HG02798 (cell line): Measurements from ENCODE around the gene CXCL6.

ENCODE experiments used
- ATAC-seq: cut with Tn5 transposase; IDR thresholded peaks from one replicate; pipeline ENCODE4 v1.9.1; 2021; ENCODE audit warnings: mild to moderate bottlenecking; ENCODE audit not compliant: unreplicated experiment, poor library complexity

Gene CXCL6

DNA sequence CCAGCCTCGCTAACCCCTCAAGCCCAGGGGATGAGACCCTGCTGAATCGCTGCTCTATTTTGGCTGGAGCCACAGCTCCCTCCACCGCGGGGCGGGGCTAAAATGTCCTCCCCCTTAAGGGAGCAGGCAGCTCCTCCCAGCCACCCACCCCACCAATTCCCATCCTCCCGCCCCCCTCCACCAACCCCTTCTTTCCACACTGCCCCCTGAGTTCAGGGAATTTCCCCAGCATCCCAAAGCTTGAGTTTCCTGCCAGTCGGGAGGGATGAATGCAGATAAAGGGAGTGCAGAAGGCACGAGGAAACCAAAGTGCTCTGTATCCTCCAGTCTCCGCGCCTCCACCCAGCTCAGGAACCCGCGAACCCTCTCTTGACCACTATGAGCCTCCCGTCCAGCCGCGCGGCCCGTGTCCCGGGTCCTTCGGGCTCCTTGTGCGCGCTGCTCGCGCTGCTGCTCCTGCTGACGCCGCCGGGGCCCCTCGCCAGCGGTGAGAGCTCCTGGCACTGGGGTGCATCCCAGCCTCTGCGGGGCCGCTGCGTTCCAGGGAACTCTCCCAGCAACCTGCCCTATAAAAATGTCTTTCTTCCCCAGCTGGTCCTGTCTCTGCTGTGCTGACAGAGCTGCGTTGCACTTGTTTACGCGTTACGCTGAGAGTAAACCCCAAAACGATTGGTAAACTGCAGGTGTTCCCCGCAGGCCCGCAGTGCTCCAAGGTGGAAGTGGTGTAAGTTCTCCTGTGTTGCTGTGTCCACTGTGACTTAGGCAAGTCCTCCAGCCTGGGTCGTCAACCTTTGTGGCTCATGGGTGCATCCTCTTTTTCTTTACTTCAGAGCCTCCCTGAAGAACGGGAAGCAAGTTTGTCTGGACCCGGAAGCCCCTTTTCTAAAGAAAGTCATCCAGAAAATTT, at the start of gene CXCL6:
Gene CXCL6 (plus strand): TSS at position 306 of the 907 bp plus-strand sequence. CDS start 73 bp downstream, at position 379.
- ATAC-seq = no peak

DNA sequence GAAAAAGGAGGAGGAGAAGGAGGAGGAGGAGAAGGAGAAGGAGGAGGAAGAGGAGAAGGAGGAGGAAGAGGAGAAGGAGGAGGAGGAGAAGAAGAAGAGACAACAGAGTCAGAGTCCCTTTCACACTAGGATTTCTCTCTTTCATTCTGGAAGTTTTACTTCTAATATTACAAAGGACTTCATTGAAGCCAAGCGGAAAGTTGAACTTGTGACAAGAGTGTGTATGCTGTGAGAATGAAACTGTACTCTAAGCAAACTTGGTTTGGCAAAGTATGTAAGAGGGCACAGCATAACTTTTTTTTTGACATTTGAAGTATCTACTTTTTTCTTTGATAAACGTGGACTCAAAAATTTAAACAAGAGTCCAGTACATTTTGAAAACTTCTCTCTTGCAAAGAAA, 48.1 kb upstream of the CXCL6 start:
- no peak for ATAC-seq

DNA sequence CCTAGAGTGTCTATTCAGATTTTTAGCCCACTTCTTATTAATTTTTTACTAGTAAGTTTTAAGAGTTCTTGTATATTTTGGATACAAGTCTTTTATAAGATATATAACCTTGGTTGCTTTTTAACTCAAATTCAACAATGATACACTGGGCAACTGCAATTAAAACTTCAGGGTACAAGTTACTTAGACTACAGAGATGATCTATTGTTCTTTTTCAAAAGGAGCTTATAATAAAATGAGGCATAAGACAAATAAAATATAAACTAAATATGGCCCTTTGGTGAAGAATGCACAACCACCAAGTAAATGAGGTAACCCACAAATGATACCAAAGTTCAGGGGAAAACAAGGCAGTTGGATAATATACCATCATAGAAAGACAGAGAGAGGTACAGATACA, 37.6 kb upstream of the CXCL6 start:
- ATAC-seq = no peak

DNA sequence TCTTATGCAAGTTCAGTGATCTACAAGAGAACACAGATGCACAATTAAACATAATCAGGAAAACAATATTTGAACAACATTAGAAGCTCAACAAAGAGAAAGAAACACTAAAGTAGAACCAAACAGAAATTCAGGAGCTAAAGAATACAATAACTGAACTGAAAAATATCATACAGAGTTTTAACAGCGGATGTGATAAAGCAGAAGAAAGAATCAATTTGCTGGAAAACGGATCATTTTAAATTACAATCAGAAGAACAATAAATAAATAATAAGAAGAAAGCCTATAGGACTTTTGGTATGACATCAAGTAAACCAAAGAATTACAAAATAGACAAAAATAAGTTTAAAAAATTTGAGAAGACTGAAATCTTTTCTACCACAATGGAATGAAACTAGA, 36.3 kb upstream of the CXCL6 start:
- ATAC-seq = no peak

DNA sequence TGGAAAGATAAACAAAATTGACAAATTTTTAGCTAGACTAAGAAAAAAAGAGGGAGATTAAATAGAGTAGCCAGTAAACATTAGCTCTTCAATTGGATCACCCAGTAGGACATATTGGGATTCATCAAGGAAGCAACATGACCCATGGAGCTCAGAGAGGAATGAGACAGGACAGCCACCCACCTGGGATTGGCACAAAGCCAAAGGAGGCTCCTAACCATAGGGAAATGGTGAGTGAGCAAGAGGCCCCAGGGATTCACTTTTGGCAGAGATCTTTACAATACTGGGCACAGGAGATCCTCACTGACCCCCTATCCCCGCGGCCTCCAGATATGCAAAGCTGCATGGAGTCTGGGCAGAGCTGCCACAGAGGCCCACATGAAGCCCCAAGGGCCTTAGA, 34.8 kb upstream of the CXCL6 start:
- ATAC-seq = no peak

DNA sequence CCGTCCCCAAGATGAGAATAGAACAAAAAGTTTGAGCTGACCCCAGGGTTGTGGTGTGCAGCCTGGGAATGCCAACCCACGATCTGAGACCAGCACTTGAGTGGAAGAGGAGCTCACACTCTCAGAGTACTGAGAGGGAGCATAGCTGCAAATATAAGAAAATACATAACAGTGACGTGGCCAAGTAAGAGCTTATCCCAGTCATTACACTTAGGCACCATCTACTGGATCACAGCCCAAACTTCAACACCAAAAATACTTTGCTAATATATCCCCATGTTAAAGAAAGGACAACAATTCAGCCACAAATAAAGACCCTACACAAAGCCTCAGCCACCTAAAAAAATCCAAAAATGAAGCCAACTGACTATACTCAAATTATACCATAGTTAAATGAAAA, 33.3 kb upstream of the CXCL6 start:
- no peak for ATAC-seq

DNA sequence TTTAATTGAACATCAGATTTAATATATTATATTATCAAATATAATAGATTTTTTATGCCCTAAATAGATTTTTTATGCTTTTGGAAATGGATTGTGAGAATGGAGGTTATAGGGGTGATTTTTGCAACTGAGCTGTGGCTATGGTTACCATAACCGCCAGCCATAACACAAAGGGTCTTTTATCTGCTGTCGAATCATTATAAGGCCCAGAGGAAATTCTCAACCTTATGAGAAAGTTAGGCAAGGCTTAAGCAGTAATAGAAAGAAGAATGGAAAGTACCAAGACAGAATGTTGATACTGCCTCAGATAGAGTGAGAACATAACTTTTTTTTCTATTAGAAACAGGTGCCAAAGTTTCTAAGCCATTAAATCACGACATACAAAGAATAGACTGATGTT, 26.3 kb upstream of the CXCL6 start:
- ATAC-seq = no peak

DNA sequence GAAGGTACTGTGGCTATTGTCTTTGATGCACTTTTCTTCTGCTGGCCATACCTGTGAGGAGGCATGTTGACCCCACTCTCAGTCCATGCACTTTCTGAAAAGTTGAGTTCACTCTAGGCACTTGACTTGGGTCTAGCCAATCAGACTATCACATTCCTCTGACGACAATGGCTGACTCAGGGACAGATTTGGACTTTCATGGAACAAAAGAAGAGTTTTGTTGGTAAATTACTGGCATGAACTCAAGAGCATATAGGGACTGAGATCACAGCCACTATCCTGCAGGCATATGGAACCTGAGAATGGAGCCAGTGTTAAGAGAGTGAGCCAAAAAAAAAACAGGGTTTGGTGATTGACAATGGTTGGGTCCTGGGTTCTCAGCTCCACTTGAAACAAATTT, 24.6 kb upstream of the CXCL6 start:
- ATAC-seq = no peak

DNA sequence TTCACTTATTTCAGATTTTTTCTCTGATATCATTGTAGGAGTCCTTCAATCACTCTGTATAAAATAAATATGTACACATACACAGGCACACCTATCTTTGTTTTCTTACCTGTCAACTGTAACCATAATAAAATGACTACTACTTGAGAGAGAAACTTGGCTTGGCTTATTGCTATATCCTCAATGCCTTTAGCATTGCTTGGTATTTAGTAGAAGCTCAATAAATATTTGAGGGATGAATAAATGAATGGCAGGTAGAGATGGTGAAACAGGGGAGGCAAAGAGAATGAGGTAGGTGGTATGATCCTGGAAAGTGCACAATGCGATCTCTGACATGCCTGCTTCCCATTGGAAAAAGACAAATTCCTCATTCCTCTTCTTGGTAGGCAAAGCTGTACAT, 21.8 kb upstream of the CXCL6 start:
- no peak for ATAC-seq

DNA sequence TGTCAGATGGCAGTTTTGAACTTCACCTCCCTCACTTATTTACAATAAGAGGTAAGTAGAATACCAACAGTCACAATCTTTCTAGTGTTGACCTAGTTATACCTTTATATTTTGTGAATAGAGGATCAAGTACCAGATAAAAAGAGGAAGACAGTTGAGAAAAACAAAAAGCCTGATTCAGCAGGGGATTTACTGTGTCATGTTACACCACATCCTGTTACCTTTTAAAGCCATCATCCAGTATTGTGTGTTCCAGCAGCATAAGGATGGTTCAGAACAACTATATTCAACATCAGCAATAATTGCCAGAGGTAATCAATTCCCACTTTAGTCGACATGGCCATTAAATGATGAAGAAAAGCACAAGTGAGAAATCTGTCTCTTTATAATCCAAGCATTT, 21.3 kb upstream of the CXCL6 start:
- no peak for ATAC-seq

DNA sequence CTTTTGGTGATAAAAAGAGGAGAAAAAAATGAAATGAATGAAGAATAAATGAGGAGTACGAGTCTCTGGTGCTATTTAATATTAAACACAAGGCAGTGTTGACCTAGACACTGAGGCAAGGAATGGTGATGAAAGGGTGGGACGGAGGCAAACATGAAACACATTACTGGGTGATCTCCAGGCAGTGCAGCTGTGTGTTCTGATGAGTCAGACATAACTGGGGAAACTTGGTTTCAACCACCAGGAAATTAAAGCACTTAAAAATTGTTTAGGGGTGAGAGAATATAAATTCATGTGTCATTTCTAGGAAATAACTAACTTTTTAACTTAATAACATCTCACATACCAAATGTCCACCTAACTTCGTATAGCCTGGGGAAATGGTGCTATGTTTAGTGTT, 19.7 kb upstream of the CXCL6 start:
- no peak for ATAC-seq

DNA sequence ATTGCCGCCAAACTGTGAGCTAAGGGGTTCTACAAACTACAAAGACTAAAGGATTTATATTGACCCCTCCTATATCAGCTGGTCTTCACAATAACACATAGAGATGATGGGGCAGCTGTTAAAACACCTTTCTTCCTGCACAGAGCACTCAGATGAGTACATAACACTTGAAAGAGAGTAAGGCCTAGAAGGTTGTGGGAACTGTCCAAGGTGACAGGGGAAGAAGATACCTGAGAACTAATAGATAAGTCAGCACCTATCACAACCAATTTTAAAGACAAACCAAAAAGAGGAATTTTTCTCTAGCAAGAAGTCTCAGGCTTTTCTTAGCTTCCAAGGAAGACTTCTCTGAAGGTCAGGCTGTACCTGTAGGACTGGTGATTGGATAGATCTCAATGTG, 19.1 kb upstream of the CXCL6 start:
- ATAC-seq = no peak

DNA sequence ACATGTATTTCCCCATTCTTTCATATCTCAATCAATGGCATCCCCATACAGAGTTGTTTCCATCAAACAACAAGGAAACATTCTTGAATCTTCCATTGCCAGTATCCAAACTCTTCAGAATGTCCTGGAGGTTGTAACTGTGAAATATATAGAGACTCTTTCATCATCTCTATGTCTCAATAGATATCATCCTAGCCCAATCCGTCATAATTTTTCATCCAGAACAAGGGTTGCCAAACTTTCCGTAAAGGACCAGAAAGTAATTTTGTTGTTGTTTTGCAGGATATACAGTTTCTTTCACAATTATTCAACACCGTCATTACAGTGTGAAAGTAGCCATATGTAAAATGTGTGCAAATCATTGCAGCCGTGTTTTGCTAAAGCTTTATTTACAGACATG, 15.2 kb upstream of the CXCL6 start:
- ATAC-seq = no peak

DNA sequence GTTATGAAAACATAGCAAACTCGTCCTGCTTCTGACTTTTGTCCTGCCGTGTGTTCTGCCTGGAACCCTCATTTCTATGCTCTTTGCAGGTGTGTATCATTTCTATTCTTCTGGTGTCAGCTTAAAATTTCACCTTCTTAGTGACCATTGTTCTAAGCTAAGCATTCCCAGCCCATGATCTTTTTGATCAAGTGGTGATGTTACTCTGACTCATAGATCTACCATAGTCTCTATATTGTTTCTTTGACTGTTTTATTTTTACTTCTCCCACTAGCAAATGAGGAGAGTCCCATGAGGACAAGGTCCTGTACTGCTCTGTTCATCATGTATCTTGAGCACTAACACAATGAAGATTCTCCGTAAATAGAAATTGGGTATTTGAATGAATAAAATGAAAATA, 14.1 kb upstream of the CXCL6 start:
- no peak for ATAC-seq

DNA sequence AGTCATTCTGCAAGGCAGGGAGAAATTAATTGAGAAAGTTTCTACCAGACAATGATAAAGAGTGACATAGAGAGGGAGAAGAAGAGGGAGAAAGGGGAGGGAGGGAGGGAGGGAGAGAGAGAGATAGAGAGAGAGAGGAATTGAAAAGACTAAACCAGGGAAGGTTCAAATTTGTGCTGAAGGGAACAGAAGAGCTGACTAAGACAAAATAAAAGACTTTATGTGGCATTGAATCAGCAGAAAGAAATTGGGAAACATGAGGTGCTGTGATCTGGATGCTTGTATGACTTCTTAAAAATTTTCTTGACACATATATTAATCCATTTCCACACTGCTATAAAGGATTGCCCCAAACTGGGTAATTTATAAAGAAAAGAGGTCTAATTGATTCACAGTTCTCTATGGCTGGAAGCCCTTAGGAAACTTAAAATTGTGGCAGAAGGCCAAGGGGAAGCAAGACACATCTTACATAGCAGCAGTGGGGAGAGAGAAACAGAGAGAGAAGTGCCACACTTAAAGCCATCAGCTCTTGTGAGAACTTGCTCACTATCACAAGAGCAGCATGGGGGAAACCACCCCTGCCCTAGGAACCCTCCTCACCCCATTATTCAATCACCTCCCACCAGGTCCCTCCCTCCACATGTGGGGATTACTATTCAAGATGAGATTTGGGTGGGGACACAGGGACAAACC, 13.5 kb upstream of the CXCL6 start:
- no peak for ATAC-seq

DNA sequence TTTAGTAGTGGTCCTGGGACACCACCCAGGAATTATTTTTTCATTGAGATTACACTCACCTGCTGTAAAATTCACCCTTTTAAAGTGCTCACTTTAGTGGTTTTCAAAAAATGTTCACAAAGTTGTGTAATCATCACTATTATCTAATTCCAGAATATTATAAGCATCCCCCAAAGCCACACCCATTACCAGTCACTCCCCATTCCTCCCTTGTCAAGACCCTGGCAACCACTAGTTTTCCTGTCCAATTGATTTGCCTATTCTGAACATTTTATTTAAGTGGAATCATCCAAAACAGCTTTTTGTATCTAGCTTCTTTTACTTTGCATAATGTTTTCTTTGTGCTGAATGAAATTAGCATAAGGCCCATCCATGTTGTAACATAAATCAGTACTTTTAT, 12.7 kb upstream of the CXCL6 start:
- ATAC-seq = no peak

DNA sequence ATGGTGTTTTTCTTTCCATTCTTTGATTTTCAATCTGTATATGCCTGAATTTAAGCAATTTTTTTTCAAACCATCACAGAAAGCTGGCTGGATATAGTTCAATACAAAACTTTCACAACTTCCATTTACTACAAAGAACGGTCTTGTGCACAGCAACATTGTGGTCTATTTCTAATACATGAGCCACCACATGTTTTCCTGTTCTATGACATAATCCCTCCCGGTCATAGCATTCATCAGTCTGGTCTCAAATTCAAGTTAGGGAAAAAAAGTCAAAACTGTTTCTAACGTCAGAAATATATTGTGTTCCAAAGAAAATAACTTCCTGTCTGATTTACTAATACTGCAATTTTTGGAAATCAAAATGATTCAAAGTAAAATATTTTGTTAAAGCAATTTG, 7.5 kb upstream of the CXCL6 start:
- ATAC-seq = no peak

DNA sequence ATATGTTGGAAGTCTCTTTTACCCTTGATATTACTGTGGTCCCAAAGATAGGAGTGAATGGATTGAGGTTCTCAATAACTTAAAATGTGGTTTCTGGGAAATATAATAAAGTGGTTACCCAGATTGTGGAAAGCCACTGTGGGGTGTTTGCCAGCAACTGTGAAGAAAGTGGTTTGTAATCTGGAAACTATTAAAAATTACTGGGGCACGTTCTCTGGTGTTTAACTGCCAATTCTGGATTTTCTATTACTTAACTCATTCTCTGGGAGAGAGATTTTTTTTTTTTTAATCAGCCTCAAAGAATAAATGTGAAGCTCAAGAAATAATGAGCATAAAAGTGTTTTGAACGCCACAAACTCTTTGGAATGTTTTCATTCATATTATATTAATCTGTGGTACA, 4.9 kb upstream of the CXCL6 start:
- no peak for ATAC-seq

DNA sequence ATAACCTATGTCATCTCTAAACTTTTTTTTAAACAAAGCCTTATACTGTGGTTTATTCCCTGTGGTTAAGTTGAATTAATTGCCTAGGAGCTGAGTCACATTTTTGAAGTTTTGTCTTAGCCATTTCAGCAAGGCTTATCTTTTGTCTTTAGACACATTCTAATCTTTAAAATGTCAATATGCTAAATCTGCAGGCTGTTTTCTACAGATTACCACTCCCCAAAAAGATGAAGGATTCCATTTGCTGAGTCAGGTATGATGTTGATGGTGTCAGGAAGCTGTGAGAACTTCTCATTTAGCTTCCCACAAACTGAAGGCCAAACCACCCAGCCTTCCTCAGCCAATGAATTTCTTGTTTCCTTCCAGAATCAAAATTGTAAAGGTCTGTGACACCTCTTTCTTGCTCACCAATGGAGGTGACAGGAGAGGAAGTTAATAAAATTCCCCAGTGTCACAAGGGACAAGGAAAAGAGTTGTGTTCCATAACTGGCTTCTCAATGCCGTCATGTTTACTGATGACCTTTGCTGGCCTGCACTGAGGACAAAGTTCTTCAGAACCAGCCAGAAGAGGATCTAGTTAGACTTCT, 3.7 kb upstream of the CXCL6 start:
- ATAC-seq = no peak

DNA sequence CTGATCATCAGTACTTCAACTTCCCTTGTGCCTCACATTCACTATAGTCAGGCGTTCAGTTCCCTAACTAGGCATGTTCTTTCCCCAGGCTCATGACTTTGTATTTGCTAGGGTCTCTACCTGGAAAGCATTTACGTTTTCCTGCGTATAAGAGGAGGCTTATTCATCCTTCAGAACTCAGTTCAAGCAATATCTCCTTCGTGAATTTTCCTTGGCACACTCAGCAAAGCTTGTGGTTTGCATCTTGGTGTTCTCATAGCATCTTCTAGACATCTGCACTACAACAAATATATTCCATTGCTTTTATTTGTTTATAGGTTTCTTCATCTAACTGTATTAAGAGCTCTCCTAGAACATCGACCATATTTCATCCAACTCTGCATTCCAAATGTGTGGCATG, 2.6 kb downstream of the CXCL6 start:
- ATAC-seq = no peak

DNA sequence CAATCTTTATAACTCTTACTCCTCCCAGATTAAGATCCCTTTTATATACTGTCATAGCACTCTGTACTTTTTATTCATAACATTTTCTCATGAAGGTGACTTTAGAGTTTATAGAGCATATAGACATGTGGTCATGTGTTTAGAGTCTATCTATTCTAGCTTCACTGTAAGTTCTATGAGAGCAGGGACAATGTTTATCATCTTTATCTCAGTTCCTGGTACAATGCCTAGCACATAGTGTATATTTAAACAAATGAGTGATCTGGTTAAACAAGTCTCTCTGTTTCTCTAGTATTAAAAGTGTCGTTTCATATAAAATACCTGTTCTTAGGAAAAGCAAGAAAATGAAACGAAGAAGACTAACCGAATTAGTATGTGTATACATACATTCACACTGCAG, 3.2 kb downstream of the CXCL6 start:
- ATAC-seq = no peak
